Germinal center (tissue), 1 donor: Measurements from ENCODE around the gene TMC4.
"Not testable (repeated sequence)": the region's sequence is repeated elsewhere in the genome, so short reads cannot be mapped to it uniquely, and the experiment has no call there.

Source experiments
- DNase-seq: peaks from one replicate; pipeline ENCODE4 v3.0.0; 2012; ENCODE audit warnings: mixed read lengths, low spot score

The TMC4 gene

GRCh38 chr19:54204767-54205468 is 32.0 kb upstream of the TMC4 start:
- no peak for DNase-seq

- no peak for DNase-seq
Measured at GRCh38 chr19:54203151-54203611, 30.2 kb upstream of the TMC4 start.

- no peak for DNase-seq
Measured at GRCh38 chr19:54201980-54202379, 29.0 kb upstream of the TMC4 start.

- DNase-seq, result no peak
Measured at GRCh38 chr19:54201172-54201701, 28.3 kb upstream of the TMC4 start.

GRCh38 chr19:54199401-54199800 is 26.4 kb upstream of the TMC4 start:
- DNase-seq, result no peak

- DNase-seq, result no peak
Measured at GRCh38 chr19:54197121-54197520, 24.2 kb upstream of the TMC4 start.

- DNase-seq, result no peak
Measured at GRCh38 chr19:54196536-54196935, 23.6 kb upstream of the TMC4 start.

GRCh38 chr19:54194463-54194862 is 21.5 kb upstream of the TMC4 start:
- DNase-seq, result not testable (repeated sequence)

GRCh38 chr19:54193011-54193410 is 20.1 kb upstream of the TMC4 start:
- DNase-seq, result no peak

GRCh38 chr19:54191811-54192453 is 19.0 kb upstream of the TMC4 start:
- DNase-seq, result no peak

- peak; percentile 83 for DNase-seq
Measured at GRCh38 chr19:54191011-54191810, 18.3 kb upstream of the TMC4 start, which contains the start of gene TSEN34. TSS of gene TSEN34 (plus strand) at chr19:54191308. CDS start at chr19:54191365, 57 bp downstream.

- peak; percentile 88 for DNase-seq
Measured at GRCh38 chr19:54190503-54191010, 17.6 kb upstream of the TMC4 start.

GRCh38 chr19:54189735-54190502 is 17.0 kb upstream of the TMC4 start:
- peak; percentile 93 for DNase-seq

- no peak for DNase-seq
Measured at GRCh38 chr19:54189145-54189734, 16.3 kb upstream of the TMC4 start, which contains the start of gene MBOAT7. TSS of gene MBOAT7 (minus strand) at chr19:54189580. CDS start at chr19:54188508, 1,072 bp downstream.

GRCh38 chr19:54188215-54188871 is 15.4 kb upstream of the TMC4 start:
- no peak for DNase-seq

- no peak for DNase-seq
Measured at GRCh38 chr19:54186934-54187381, 14.0 kb upstream of the TMC4 start.

- no peak for DNase-seq
Measured at GRCh38 chr19:54186351-54186750, 13.4 kb upstream of the TMC4 start.

- no peak for DNase-seq
Measured at GRCh38 chr19:54183431-54183830, 10.5 kb upstream of the TMC4 start.

- not testable (repeated sequence) for DNase-seq
Measured at GRCh38 chr19:54181894-54182293, 8.9 kb upstream of the TMC4 start.

- no peak for DNase-seq
Measured at GRCh38 chr19:54180691-54181091, 7.7 kb upstream of the TMC4 start.
